ENCODE data around the gene HYI.

The HYI gene

DNA sequence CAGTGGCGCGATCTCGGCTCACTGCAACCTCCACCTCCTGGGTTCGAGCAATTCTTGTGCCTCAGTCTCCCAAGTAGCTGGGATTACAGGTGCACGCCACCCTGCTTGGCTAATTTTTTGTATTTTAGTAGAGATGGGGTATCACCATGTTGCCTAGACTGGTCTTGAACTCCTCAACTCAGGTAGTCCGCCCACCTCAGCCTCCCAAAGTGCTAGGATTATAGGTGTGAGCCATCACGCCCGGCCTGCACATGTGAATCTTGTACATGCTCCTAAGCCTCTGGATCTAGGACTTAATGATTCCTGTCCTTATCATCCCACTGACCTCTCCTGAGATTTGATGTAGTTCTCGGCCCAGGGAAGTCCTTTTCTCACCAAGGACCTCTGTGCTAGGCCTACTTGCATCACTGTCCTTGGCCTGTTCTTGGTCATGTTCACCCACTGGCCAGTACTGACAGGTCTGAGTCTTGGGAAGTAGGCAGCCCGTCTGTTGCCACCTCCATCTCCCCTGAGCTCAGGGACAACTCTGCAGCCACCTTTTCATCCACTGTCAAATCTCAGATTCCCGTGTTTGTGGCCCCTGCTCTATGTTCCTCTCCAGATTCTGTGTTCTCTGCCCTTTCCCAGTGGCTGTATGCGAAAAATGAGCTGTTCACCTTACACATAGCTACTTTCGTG is 9.4 kb downstream of the HYI start:
- no peak for DNase-seq (ENCODE audit: low spot score)

DNA sequence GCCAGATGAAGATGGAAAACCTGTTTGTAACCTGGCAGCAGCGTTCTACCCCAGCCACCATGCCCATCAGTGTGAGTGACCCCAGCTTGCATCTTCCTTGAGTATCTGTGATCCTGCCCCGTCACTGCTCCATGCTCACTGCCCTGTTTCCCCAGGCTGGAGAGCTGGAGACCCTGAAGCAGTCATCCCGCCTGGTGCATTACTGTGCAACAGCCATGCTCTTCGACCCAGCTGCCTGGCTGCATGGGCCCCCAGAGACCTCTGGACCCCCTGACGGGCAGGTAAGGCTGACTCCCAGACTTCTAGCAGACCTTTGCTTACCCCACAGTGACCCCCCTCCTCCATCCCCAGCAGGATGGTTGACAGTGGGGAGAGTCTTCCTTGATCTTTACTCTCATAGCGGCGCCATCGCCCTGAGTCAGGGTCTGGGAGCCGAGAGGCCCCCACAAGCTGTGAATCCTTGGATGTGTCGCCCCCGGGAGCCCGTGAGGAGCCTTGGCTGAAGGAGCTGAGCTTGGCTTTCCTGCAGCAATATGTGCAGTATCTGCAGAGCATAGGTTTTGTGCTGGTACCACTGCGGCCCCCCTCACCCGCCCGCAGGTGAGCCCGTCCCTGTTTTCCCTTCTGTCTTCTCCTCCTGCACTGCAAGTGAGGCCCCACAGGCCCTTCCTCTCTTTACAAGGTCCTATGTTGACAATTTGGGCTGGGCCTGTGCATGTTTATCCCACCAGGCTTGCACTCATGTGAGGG is 10.4 kb downstream of the HYI start:
- no peak for DNase-seq (ENCODE audit: low spot score)

DNA sequence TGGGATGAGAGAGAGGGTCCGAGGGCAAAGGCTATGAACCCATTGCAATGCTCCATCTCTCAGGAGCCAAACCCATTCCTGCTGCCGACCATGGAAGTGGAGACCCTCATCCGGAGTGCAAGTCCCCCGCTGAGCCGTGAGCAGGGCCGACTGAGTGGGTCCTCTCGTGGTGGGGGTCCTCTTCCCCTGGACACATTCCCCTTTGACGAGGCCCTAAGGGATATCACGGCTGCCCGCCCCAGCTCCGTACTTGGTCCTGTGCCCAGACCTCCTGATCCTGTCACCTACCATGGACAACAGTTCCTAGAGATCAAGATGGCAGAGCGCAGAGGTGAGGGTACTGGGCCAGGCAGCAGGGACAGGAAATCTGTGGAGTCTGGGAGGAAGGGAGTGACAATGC is 11.0 kb downstream of the HYI start:
- DNase-seq (ENCODE audit: low spot score), result no peak

DNA sequence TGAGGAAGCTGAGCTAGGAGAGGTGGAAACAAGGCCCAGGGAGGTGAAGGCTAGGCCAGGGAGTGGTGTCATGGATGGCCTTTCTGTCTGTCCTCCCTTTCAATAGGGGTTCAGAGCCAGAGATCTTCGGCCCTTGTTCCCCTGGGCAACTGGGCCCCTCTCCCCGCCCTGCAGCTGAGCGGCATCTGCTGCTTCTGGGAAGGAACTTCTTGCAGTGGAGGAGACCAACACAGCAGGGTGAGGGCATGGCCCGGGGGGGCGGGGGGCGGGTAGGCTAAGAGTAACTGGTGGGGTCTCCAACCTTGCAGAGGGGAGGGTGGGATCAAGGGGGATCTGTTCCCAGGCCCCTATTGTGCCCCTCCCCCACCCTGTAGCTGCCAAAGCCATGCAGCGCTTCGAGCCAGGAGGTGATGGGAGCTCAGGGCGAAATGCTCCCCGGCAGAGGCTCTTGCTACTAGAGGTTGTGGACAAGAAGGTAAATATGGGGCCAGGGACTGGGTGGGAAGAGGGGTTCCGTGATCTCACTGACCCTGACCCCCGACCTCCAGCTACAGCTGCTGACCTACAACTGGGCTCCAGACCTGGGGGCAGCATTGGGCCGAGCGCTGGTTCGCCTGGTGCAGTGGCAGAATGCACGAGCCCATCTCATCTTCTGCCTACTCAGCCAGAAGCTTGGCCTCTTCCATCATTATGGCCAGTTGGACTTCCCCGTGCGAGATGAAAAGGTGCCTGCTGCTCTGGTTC is 11.7 kb downstream of the HYI start:
- DNase-seq (ENCODE audit: low spot score), result no peak

DNA sequence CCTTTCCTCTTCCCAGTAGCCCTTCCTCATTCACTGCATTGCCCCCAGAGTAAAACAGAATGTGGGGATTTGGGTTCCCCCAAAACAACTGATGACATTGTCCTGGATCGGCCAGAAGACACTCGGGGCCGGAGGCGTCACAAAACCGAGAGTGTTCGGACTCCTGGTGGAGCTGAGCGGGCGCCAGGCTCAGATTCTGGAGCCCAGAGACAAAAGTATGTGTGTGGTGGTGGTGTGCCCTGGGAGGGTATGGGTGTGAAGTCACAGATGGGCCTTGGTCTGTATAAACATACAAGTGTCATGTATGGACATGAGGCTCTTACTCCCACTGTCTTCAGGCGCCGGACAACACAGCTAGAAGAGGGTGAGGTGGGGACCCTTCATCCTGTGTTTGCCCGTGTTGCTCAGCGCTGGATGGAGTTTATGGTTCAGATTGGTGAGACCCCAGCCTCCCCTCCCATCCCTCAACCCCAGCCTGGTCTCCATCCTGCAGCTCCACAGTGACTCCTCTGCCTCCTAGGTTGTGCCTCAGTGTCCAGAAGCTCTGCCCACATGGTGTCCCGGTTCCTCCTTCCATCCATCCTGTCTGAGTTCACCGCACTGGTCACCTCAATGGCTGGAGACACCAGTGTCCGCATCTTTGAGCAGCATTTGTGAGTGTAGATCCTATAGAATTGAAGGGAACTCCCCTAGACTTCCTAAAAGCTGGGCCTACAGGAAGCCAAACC is 12.4 kb downstream of the HYI start:
- DNase-seq (ENCODE audit: low spot score), result no peak

DNA sequence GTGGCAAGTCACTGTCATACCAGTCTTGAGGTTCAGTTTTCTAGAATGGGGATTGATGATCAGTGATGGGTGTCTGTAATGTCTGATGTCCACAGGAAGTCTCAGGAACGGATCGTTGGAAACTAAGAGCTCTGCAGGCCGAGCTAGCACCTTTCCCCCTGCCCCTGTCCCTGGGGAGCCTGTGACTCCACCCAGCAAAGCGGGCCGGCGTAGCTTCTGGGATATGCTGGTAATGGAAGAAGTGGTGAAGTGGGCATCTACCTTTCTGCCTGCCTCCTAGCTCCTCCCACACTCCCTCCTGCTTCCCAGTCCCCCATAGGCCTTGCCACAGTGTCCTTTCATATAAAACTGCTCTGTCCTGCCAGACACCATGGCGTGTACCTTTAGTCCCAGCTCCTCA is 13.4 kb downstream of the HYI start:
- no peak for DNase-seq (ENCODE audit: low spot score)

DNA sequence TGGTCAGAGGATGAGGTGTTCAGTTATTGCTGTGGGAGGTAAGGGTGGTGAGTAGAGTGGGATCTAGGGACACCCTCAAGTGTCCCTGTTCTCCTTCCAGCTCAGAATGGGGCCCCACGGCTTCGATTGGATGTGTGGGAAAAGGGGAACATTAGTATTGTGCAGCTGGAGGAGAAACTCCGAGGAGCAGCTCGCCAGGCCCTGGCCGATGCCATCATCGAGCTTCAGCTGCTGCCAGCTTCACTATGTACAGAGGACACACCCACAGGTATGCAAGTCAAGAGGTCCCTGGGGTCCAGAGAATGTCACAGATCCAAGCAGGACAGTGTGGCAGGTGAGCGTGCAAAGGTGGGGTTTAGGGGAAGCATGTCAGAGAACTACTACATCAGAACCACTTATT is 13.9 kb downstream of the HYI start:
- no peak for DNase-seq (ENCODE audit: low spot score)

DNA sequence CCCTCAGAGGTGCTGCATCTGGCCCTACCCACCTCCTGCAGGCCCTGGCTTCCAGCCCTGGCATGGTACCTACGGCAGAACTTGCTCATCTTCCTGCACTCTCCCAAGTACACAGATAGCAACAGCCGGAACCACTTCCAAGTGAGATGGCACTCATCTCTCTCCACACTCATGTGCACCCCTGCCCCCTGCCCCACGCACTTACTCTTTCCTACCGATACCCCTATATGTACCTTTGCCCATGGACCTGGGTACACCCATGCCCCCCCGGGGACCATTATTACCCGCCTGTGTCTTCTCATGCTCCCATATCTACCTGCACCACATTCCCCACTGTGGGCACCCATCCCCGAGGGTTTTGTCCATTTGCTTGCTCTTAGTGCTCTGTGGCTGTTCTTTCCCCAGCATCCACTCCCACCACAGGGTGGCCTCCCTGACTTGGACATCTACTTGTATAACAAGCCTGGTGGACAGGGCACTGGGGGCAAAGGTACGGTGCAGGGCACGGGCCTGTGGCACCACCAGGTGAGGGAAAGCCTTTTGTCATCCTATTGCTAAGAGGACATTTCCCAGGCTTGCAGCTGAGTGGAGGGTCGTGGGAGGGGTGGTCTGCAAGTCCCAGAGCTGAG is 14.7 kb downstream of the HYI start:
- DNase-seq (ENCODE audit: low spot score), result no peak

DNA sequence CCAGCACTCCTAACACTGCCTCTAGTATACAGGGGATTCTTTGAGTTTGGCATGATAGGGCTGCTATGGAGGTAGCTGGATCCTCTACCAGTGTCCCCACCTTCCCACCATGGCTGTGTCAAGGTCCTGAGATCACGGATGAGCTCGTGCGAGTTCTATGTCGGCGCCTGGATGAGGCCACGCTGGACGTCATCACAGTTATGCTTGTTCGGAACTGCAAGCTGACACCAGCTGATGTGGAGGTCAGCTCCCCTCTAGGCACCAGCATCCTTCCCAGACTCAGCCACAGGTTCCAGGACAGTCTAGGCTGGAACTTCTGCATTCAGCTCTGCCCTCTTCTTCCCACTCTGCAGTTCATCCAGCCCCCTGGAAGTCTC is 15.2 kb downstream of the HYI start:
- DNase-seq (ENCODE audit: low spot score), result no peak

DNA sequence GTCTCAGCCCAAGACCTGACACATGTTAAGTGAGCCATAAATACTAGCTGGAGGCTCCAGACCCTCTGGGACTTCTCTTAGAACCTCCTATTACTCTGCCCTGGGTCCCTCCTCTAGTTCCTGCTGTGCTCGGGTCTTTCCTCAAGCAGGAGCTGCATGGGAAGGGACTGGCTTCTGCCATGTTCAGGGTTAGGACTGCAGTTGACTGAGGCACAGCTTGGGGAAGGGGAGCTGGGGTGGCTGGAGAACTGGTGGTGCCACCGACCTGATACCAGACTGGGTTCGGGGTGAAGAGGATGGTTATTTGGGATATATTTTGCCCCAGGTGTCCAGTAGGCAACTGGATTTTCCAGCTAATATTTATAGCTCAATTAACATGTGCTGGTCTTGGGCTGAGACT is 15.7 kb downstream of the HYI start:
- no peak for DNase-seq (ENCODE audit: low spot score)

DNA sequence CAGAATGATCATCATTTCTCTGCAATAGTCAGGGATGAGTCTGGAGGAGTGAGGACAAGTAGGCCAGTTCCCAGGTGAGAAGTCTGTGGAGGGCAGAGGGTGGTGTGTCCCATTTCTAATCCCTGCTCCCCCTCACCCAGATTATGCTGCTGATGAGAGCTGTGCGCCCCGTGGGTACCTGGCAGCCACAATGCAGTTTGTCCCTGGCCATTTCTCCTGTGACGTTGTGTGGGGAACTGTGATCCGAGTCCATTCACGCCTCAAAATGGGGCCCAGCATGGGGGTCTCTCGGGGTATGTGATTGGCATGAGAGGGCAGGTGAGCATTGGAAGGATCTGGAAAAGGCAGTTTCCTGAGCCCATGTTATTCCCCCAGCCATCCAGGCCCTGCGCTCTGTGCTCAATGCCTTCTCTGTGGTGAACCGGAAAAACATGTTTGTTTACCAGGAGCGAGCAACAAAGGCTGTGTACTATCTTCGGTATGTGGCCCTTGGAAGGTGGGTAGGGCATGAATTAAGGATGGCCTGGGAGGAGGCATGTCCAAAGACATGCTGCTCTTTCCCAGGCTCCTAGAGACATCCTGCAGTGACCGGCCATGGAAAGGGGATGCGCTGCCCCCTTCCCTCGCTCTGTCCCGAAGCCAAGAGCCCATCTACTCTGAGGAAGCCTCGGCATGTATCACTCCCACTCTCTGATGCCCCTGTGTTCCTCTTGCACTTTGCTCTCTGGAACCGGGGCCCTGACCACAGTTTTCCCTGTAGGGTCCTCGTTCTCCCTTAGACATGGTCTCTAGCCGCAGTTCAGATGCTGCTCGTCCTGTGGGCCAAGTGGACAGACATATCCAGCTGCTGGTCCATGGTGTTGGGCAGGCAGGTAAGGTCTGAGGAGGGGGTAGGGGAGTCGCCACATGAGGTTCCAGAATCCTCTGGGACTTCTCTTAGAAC is 16.4 kb downstream of the HYI start:
- no peak for DNase-seq (ENCODE audit: low spot score)

DNA sequence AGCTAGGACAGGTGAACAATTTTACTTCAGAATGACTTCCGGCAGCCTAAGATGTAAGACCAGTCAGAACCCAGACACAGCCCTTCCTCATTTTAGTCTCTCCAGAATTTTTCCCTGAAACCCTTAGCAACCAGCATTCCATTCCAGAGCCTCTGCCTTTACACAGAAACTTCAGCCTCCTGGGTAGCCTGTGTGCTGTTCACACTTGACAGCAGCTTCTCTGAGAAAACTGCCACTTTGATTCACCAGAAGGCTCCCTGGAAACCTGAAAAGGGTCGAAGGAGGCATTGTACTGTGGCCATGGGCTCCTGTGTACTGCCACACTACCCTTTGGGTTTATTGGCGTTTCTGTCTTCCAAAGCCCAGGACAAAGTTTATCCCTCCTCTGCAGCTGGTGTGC is 17.4 kb downstream of the HYI start:
- DNase-seq (ENCODE audit: low spot score), result no peak

DNA sequence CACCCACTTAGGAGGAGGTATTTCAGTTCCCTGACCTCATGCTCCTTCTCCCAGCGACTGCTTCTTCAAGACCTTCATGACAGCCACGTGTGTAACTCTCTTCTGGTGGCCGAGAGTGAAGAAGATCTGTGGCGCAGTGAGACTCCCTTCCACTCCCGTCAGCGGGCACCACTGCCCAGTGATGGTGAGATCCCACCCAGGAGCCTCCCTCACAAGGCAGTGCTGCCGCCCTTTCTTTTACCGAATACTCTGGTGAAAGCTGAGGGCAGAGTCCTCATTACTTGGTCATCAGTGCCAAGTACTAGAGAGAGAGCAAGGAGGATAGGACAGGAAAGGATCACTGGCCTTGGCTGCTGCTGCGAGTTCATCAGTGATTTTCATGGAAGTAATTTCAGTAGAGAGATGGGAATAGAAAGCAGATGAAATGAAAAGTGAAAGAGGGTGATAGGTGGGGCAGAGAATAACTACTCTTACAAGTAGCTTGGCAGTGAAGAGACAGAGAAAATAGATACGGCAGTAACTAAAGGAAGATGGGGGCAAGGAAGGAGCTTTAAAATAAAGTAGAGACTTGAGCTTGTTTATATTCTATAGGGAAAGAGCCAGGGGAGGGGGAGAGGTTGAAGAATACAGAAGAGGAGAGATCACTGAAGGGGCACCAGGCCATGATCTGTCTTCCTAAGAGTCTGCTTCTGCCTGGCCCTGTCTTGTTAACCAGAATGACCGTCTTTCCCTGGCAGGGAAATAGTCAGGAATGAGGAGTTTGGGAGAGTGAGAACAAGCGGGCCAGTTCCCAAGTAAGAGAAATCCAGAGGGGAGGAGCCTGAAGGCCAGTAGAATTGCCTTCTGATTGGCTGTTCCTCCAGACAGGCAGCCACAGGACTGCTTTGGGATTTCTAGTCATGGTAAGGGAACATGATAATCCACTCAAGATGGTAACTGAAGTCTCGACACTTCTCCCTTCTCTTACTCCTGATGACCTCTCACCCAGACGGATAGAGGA is 18.3 kb downstream of the HYI start:
- no peak for DNase-seq (ENCODE audit: low spot score)

DNA sequence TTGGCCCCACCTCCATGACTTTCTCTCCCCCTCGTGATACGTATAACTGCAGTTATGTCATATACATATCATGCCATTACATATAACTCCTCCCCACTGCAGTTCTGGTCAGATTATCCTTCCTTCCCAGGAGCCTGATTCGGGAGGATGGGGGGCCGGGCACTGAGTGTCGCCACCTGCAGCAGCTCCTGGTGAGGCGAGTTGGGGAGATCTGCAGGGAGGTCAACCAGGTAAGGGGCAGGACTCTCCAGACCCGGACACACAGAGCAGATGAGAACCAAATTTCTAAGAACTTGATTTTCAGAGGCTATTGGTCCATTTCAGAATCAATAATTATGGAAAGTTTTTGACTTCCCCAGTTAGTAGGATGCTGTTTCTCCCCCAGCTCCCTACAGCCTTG is 19.5 kb downstream of the HYI start:
- no peak for DNase-seq (ENCODE audit: low spot score)

DNA sequence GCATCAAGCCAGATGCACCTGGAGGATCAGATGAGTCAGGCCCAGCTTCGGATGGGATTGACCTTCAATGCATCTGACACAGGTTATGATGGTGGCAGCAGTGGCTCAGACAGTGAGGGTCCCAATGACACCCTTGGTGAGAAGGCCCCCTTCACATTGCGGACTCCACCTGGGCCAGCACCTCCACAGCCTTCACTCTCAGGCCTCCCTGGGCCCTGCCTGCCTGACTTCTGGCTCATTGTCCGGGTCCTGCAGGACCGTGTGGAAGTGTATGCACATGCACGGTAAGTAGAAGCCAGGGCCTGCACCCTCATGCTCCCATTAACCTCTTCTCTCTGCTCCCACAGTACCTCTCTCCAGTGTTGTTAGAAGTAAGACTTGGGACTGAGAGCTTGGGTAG is 20.8 kb downstream of the HYI start:
- DNase-seq (ENCODE audit: low spot score), result no peak

DNA sequence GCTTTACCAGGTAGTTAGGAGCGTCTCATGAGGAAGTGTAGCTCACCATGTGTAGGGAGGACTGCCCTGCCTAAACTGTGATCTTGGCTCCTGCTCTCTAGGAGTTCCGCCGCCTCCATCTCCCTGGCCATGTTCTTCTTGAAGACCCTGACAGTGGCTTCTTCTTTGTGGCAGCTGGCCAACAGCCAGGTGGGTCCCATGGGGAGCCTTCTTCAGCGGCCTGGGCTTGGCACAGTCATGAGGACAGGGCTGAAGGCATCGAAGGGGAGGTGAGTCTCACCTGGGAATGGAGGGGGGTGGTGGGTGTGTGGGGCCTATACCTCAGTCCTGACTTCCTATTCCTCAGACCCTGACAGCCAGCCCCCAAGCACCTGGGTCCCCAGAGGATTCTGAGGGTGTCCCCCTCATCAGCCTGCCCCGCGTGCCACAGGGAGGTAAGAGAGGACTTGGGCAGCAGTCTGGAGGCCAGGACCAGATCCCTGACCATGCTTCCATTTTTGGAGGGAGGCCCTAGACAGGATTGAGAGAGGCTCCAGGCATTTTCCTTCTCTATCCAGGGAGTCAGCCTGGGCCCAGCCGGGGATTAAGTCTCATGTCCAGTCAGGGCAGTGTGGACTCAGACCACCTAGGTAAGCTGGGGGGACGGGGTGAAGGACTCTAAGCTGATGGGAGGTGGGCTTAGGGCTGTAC is 21.4 kb downstream of the HYI start:
- no peak for DNase-seq (ENCODE audit: low spot score)

DNA sequence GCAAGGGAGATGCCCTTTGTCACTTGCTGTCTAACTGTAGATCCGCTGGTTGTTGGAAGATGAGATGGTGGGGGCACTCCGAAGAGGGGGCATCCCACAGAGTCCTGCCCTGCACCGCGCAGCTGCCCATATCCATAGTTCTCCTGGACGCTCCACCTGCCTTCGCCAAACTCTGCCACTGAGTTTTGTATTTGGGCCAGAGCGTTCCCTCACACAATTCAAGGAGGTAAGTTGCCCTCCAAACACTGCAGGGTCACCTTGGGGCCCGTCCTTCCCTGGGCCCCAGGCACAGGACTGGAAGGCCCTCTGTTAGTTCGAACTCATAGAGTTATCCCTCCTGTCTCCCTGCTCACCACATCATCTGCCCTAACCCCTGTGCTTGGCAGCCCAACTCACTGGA is 22.1 kb downstream of the HYI start:
- DNase-seq (ENCODE audit: low spot score), result no peak

DNA sequence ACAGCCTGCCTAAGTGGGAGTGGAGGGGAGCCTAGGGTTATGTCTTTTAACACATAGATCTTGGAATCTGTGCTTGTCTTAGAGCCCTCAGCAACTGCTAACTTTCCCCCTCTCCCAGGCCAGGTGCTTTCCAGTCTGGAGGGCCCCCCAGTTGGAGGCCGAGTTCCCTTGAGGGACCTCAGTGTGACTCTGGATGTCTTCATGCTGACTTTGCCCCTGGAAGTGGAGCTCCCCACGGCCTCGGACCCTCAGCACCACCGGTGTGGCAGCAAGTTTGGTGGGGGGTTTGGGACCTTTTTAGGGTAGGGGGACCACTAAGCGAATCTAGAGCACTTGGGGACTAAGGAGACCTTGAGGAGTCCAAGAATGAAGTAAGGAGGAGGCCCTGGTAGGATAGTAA is 22.9 kb downstream of the HYI start:
- no peak for DNase-seq (ENCODE audit: low spot score)

DNA sequence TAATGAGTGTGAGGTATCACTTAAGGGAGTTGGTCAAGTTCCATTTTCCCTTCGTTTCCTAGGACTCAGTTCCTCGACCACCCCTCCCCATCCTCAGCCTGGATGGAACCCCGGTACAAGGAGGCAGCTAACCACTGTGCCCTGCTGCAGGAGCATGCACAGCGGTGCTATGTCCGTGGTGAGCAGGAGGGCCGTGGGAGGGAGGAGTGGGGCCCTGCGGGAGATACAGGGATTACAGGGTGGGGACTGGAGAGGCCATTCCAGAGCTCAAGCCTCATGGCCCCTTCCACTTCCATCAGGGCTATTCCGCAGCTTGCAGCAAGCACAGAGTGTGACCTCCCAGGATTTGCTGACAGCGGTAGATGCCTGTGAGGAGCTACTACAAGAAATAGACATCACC is 25.8 kb downstream of the HYI start:
- DNase-seq (ENCODE audit: low spot score), result no peak
